K562 (cell line): Measurements from ENCODE around the gene CERS4. TPM values are rescaled to one million over a fixed set of nuclear protein-coding genes. Genes with fewer than 3 reads are reported as not detected.

ENCODE experiments used
- CHCHD3 ChIP-seq: fragments of 250-450 bp; sonication (Bioruptor Pico); IDR thresholded peaks from 2 replicates; pipeline ENCODE4 v2.1.2; 2022; ENCODE audit warnings: mild to moderate bottlenecking
- DIDO1 ChIP-seq: fragments of 450-650 bp; IDR thresholded peaks from 2 replicates; pipeline ENCODE4 v1.6.1; 2016; ENCODE audit warnings: low read depth, missing biosample characterization, missing genetic modification characterization
- EP300 ChIP-seq: IDR thresholded peaks from 2 replicates; pipeline ENCODE4 v1.6.1; 2012; ENCODE audit warnings: low read length, improper control_type of control experiment
- LARP7 ChIP-seq: fragments of 450-650 bp; IDR thresholded peaks from 2 replicates; pipeline ENCODE4 v1.6.1; 2016
- LCOR ChIP-seq: sonication (generic); formaldehyde crosslinking; IDR thresholded peaks from 2 replicates; pipeline ENCODE4 v1.8.0; 2022; ENCODE audit warnings: mild to moderate bottlenecking, missing genetic modification reagents
- MCM3 ChIP-seq: fragments of 450-650 bp; IDR thresholded peaks from 2 replicates; pipeline ENCODE4 v1.6.1; 2016
- NFIX ChIP-seq: fragments of 250-450 bp; sonication (Bioruptor Pico); IDR thresholded peaks from 2 replicates; pipeline ENCODE4 v1.4.0; 2020; ENCODE audit warnings: low read depth, mild to moderate bottlenecking, moderate library complexity
- PRDM10 ChIP-seq: fragments of 450-650 bp; IDR thresholded peaks from 2 replicates; pipeline ENCODE4 v1.6.1; 2018; ENCODE audit not compliant: partially characterized antibody
- RCOR1 ChIP-seq, 2 experiments: IDR thresholded peaks; 2 replicates each; pipeline ENCODE4 v1.6.1; 2012; ENCODE audit warnings: low read depth in 2 of 2, low read length in 2 of 2, borderline replicate concordance in 1 of 2, improper control_type of control experiment in 1 of 2
- REST ChIP-seq, 2 experiments: fragments of 450-650 bp; formaldehyde crosslinking in 1 of 2; IDR thresholded peaks; 2 replicates each; pipeline versions ENCODE4 v1.4.0 to v1.6.1; 2014 to 2020; ENCODE audit warnings: mild to moderate bottlenecking in 2 of 2, borderline replicate concordance in 1 of 2, low read depth in 1 of 2
- RNF2 ChIP-seq: sonication (generic); IDR thresholded peaks from 2 replicates; pipeline ENCODE4 v1.6.1; 2016
- TBP ChIP-seq: optimal IDR thresholded peaks from 2 replicates; pipeline ENCODE3; 2011; ENCODE audit warnings: low read depth, low read length, improper control_type of control experiment
- TEAD1 ChIP-seq, 2 experiments: fragments of 450-650 bp in 1 of 2; sonication (generic) in 1 of 2; formaldehyde crosslinking; IDR thresholded peaks; 2 replicates each; pipeline versions ENCODE4 v1.4.0 to v1.8.0; 2020 to 2022; ENCODE audit warnings: mild to moderate bottlenecking in 2 of 2, missing genetic modification reagents in 1 of 2
- ZNF589 ChIP-seq: fragments of 200-800 bp; sonication (Bioruptor generic); IDR thresholded peaks from 2 replicates; pipeline ENCODE4 v1.6.1; 2016; ENCODE audit warnings: low read depth, missing genetic modification characterization, missing compliant biosample characterization
- ZNF717 ChIP-seq: fragments of 250-450 bp; sonication (Bioruptor Pico); IDR thresholded peaks from 2 replicates; pipeline ENCODE4 v1.5.0; 2021
- polyA plus RNA-seq, 8 experiments: library from polyadenylated mRNA; depleted of rRNA in 4 of 8; stranded (reverse) in 5 of 8; unstranded in 3 of 8; fragments of >200 nt; fragmentation: Nextera tagmentation in 2 of 8; fragmentation: Illumina TruSeq in 1 of 8; extraction: Ambion mirVana in 2 of 8; extraction: Trizol in 1 of 8; gene quantifications; 2 replicates each; pipeline versions ENCODE4 v1.2.1 to v1.2.3, GENCODE V29; 2011 to 2014; ENCODE audit warnings: inconsistent platforms in 1 of 8, missing spikeins in 1 of 8
- total RNA-seq, 7 experiments: library from RNA; depleted of rRNA in 6 of 7; stranded (reverse); fragments of >200 nt in 6 of 7; fragmentation: Illumina TruSeq in 2 of 7; extraction: Trizol in 2 of 7; gene quantifications; 2 replicates each; pipeline versions ENCODE4 v1.2.1 to v1.2.3, GENCODE V29; 2011 to 2021; ENCODE audit warnings: low replicate concordance in 1 of 7

Gene CERS4
- total and polyA plus RNA-seq, 9 of the 15 experiments (the other 6 are each of a cell fraction or from before 2014, with no cell fraction given) = 0.14 to 4.4 (median 2.9) TPM; not detected in 1

GRCh38 chr19:8240274-8241229 lies 31.4 kb downstream of the CERS4 start (continued):
- peak; percentile 92 for TF ChIP-seq REST (IDR thresholded peaks at IDR 0.05; ENCODE audit: borderline replicate concordance)
- 0 out of 2 replicates have a peak, but pooled peaks have one; percentile 59 for TF ChIP-seq REST (CRISPR knock-in tag; IDR thresholded peaks at IDR 0.05; ENCODE audit: low read depth)
- TF ChIP-seq RNF2 = peak; percentile 91
- TF ChIP-seq ZNF717 (CRISPR knock-in tag) = no peak
- 0 out of 2 replicates have a peak, but pooled peaks have one; percentile 48 for TF ChIP-seq LCOR
- no peak for TF ChIP-seq NFIX (CRISPR knock-in tag)
- no peak for TF ChIP-seq CHCHD3 (CRISPR knock-in tag)
- TF ChIP-seq PRDM10 = peak; percentile 35
- peak; percentile 92 for TF ChIP-seq MCM3
- peak; percentile 63; the same call in 1 of the 2 replicates for TF ChIP-seq ZNF589 (CRISPR knock-in tag)
- TF ChIP-seq RCOR1 (IDR thresholded peaks at IDR 0.05; ENCODE audit: borderline replicate concordance in 1 of 2, low read depth in 2 of 2, low read length in 2 of 2) = peak in 1 of 2 experiments; percentile 88; a peak in 1 of 4 replicates
- TF ChIP-seq TBP = peak; percentile 5
- TF ChIP-seq DIDO1 (tag) = peak; percentile 37; the same call in 1 of the 2 replicates
- peak; percentile 78 for TF ChIP-seq EP300
- TF ChIP-seq LARP7 = peak; percentile 76; the same call in 1 of the 2 replicates
- TF ChIP-seq TEAD1 (CRISPR knock-in tag; IDR thresholded peaks at IDR 0.05) = 0 out of 4 replicates have a peak, but pooled peaks of 1 of the 2 experiments have one; percentile 41
